GM12891 (cell line): ENCODE results near the gene ZDHHC1.

Source experiments
- DNase-seq: peaks from one replicate; pipeline ENCODE4 v3.0.0; 2011; ENCODE audit warnings: low spot score; ENCODE audit not compliant: insufficient read length
- FAIRE-seq: peaks from 2 replicates; lab custom pipeline; 2011; peaks lifted over from hg19 to GRCh38; lab: Jason Lieb, UNC
- PAX5 ChIP-seq: IDR thresholded peaks from 2 replicates; pipeline ENCODE4 v1.6.1; 2011; ENCODE audit warnings: low read length, moderate library complexity, mild to moderate bottlenecking; ENCODE audit not compliant: insufficient read depth, severe bottlenecking
- POLR2A ChIP-seq: IDR thresholded peaks from 2 replicates; pipeline ENCODE4 v1.6.1; 2011; ENCODE audit warnings: low read depth, low read length, control low read depth
- POLR2AphosphoS5 ChIP-seq: IDR thresholded peaks from 2 replicates; pipeline ENCODE4 v1.6.1; 2011; ENCODE audit warnings: low read depth, low read length, control low read depth
- POU2F2 ChIP-seq: IDR thresholded peaks from 2 replicates; pipeline ENCODE4 v1.6.1; 2011; ENCODE audit warnings: low read depth, mild to moderate bottlenecking, control low read depth, low read length, moderate library complexity
- SPI1 ChIP-seq: IDR thresholded peaks from 2 replicates; pipeline ENCODE4 v1.6.1; 2011; ENCODE audit warnings: low read depth, low read length, control low read depth
- TAF1 ChIP-seq: IDR thresholded peaks from 2 replicates; pipeline ENCODE4 v1.6.1; 2011; ENCODE audit warnings: low read depth, low read length, control low read depth

Gene ZDHHC1

DNA sequence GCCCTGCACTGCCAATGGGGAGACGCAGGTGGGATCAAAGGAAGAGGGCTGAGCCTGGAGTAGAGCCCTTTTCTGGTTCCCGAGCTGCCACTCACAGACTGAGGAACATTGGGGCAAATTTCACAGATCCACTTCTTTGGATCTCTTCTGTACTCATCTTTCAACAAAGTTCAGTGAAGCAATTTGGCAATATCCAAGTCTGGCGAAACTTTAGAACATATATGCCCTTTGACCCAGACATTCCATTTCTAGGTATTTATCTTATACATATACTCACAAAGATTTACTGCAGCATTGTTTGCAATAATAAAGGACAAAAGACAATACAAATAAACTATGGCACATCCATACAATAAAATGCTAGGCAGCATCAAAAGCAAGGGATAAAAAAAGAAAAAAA is 4.9 kb downstream of the ZDHHC1 start:
- FAIRE-seq (no peak), DNase-seq (no peak)
- TF ChIP-seq POU2F2 = no peak
- TF ChIP-seq TAF1 = no peak
- no peak for TF ChIP-seq POLR2A
- TF ChIP-seq PAX5 = no peak
- TF ChIP-seq SPI1 = no peak
- TF ChIP-seq POLR2AphosphoS5 = no peak

DNA sequence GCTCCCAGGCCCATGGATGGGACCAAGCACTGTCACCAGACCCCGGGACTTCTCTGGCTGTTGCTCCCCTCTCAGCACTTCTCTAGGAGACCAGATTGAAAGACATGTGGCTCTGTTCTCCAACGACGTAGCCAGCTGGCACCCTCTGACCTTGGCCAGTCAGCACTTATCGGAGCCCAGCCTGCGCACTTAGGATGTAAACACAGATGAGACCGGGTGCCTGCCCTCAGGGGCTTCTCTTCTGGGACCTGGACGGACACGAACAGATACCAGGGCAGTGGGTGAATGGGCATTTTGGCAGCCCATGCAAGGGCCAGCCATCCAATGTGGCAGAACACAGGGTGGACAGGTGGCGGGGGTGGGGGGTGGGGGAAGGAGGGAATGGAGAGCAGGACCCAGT is 6.6 kb downstream of the ZDHHC1 start:
- no peak for DNase-seq
- TF ChIP-seq SPI1 = no peak
- TF ChIP-seq POLR2A = no peak
- no peak for TF ChIP-seq PAX5
- TF ChIP-seq POU2F2 = no peak
- no peak for TF ChIP-seq POLR2AphosphoS5
- TF ChIP-seq TAF1 = no peak
- no peak for FAIRE-seq

DNA sequence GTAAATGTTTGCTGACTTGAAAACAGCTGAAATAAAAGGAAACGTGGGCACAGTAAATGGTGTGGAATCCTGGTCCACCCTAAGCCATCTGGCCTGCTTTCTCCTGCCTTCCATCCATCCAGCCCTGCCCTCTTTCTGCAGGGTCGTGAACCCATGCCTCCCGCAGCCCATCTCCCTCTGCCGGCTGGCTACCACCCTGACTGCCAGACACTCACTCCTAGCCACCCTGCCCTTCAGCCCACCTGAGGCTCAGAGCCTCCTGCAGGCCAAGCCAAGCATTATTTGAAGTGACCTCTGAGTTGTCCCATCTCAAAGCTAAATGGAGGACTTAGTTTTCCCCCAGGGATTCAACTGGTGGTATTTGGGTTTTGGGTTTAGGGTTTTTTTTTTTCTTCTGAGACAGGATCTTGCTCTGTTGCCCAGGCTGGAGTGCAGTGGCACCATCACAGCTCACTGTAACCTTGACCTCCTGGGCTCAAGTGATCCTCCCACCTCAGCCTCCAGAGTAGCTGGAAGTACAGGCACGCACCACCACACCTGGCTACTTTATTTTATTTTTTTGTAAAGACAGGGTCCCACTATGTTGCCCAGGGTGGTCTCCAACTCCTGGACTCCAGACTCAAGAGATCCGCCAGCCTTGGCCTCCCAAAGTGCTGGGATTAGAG is 8.4 kb downstream of the ZDHHC1 start:
- TF ChIP-seq PAX5 = no peak
- no peak for TF ChIP-seq TAF1
- no peak for TF ChIP-seq SPI1
- no peak for TF ChIP-seq POLR2A
- no peak for TF ChIP-seq POU2F2
- TF ChIP-seq POLR2AphosphoS5 = no peak
- no peak for DNase-seq
- no peak for FAIRE-seq

DNA sequence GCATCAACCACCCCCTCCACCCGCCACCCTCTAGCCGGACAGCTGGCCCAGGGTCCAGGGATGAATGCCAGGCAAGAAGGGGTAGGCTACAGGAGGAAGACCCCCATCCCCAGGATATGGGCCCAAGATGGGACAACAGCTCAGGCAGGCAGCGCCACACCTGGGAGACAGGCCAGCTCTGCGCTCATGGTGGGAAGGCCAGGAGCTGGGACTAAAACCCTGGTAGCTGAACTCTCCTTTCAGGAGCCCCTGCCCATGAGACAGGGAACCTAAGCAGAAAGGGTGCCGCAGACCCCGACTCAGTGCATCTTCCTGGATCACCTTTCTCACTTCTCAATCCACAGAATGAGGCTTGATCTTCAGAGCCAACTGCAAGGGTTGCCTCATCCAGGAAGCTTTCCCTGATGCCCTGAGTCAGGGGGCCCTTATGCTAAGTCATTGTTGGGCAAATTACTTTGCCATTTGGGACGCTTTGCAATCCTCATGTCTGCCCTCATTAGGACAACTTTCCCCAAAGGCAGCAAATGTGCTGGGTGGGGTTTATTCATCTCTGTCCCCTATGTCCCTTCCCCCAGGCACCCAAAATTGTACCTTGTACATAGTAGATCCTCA is 9.0 kb downstream of the ZDHHC1 start:
- DNase-seq (no peak), FAIRE-seq (no peak)
- no peak for TF ChIP-seq POLR2A
- TF ChIP-seq POLR2AphosphoS5 = no peak
- TF ChIP-seq POU2F2 = no peak
- TF ChIP-seq TAF1 = no peak
- TF ChIP-seq SPI1 = no peak
- no peak for TF ChIP-seq PAX5

DNA sequence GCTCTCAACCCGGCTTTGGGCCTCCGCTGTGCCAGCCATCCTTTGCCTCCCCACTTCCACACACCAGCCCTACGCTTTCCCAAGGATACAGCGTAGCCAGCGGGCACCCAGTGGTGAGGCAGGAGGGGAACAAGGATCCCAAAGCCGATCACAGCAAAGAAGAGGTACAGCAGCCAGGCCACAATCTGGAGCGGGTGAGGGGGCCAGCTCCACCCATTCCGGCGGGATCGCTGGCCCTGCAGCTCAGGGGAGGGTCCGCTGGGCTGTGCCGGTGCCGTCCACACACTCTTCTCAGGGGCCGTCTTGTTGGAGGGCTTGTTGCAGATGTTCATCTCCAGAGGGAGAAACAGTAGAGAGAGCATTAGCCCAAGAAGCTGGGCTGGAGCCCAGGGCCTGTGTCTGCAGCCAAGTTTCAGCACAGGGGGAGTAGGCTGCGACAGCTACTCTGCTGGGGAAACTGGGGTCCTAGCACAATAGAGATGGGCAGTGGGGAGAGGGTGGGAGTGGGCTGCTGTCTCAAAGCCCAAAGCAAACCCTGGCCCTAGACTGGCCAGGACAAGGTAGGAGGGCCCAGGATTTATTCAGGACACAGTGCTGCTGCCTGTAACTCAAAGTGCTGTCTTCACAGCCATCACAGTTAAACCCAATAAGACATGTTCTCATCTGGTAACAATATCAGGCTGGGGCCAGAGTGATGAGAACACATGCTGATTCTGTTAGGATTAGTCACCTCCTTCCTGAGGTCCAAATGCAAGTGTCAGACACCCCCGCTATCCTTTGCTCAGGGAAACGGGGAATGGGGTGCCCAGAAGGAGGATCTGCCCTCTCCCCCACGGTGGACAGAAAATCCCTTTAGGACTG is 9.9 kb downstream of the ZDHHC1 start:
- no peak for DNase-seq

DNA sequence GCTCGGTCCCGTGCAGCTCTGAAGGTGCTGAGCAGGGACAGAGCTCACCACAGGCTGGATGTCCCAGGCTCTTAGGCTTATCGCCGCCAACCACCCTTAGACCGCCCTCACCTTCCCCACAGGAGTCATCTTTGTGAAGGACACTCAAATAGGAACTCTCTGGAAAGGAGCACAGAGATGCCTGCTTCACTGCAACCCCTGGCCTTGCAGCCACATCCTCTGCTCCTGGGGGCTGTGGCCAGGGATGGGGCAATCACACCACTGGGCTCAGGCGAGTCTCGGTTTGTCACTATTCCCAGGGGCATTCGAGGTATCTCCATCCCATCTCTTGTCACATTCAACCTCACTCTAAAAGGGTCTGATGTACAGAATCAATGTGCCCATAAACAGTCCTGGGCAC is 10.9 kb downstream of the ZDHHC1 start:
- no peak for DNase-seq
- FAIRE-seq = no peak
- TF ChIP-seq POLR2A (no peak), POLR2AphosphoS5 (no peak), TAF1 (no peak), POU2F2 (no peak), SPI1 (no peak), PAX5 (no peak)

More for the DNA sequence above, 9.9 kb downstream of the ZDHHC1 start:
- FAIRE-seq = peak; percentile 13
- no peak for TF ChIP-seq POLR2AphosphoS5
- no peak for TF ChIP-seq TAF1
- no peak for TF ChIP-seq POU2F2
- no peak for TF ChIP-seq SPI1
- no peak for TF ChIP-seq POLR2A
- no peak for TF ChIP-seq PAX5

DNA sequence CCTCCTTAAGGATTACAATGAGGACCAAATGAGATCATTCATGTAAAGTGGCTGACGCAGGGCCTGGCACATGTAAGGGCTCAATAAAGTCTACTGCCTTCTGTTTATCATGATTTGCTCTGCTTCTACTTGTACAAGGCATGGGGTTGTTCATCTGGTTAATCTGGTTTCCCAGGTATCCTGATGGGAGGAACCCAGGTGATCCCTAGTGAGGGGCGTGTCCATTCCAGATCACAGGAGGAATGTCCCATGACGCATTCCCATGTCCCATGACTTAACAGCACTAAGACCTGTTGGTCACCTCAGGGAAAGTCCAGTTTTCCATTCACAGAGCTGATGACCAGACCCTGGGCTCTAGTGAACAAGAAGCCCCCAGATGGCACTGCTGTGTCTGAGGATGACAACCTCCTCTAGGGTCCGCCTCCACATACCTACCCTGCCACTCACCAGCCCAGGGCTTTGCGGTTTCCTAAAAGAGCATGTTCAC is 11.5 kb downstream of the ZDHHC1 start:
- no peak for FAIRE-seq
- TF ChIP-seq TAF1 (no peak), POU2F2 (no peak), POLR2A (no peak), POLR2AphosphoS5 (no peak), SPI1 (no peak), PAX5 (no peak)
- no peak for DNase-seq

DNA sequence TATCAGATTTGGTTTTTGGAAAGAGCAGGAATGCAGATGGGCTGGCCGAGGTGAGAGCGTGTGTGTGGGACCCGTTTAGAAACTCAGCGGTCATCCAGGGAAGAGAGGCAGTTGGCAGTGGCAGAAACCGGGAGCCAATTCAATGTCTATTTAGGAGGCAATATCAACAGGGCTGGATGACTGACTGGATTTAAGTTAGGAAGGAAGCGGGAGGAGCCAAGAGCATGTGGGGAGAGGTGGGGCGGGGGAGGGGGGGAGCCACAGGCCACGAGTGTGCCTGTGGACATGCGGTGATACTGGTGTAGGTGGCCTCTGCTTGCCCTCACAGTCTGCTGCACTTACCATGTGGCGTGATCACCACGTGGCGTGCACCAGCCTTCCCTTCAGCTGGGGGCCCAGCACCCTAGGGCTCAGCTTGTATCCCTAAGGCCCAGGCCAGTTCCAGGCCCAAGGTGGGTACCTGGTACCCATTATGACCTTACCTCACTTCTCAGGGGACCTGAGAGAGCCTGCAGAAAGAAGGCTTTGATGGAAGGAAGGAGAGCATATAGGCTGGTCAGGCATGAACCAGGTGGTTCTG is 12.2 kb downstream of the ZDHHC1 start:
- DNase-seq = no peak
- peak; percentile 61 for FAIRE-seq
- no peak for TF ChIP-seq POLR2A
- TF ChIP-seq TAF1 = no peak
- no peak for TF ChIP-seq POU2F2
- TF ChIP-seq PAX5 = no peak
- no peak for TF ChIP-seq SPI1
- TF ChIP-seq POLR2AphosphoS5 = no peak

DNA sequence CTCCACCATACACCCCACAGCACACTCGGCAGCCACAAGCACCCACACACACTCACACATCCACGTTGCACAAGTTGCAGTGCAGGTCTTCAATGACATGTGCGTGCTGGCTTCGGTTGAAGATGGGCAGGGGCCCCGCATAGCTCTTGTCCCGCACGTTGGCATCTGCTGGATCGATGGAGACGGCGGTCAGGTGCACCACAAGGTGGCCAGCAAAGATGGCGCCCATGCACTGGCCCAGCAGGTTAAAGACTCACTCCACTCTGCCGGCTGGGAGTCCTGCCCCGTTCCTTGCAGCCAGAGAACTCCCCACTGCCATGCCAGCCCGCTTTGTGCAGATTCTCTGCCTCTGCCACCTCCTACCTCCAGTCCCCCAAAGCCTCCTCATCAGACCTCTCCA is 15.4 kb downstream of the ZDHHC1 start:
- DNase-seq (no peak), FAIRE-seq (no peak)
- no peak for TF ChIP-seq TAF1
- TF ChIP-seq PAX5 = no peak
- TF ChIP-seq SPI1 = no peak
